GM12892 (cell line): ENCODE measurements around the gene ZNF248.

Experiments
- POLR2A ChIP-seq: IDR thresholded peaks from 2 replicates; pipeline ENCODE4 v1.6.1; 2011; ENCODE audit warnings: low read depth, low read length, control low read depth
- POLR2AphosphoS5 ChIP-seq: IDR thresholded peaks from 2 replicates; pipeline ENCODE4 v1.6.1; 2011; ENCODE audit warnings: low read depth, low read length, control low read depth
- TAF1 ChIP-seq: IDR thresholded peaks from 2 replicates; pipeline ENCODE4 v1.6.1; 2011; ENCODE audit warnings: low read depth, mild to moderate bottlenecking, control low read depth, low read length, borderline replicate concordance

DNA sequence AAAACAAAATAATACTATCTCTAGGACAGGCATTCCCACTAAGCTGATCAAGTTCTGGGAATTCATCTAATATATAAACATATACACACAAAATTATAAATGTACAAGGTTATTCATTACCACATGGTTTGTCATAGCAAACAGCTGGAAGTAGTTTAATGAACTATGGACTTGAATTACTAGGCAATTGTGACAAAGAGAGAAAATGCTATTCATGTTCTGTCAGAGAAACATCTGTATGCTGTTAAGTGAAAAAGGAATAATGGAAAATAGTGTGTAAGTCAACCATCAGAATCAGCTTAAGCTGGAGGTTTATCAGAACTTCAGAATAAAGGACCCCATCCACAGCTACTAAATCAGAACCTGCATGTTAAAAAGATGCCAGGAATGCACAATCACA, 2.8 kb downstream of the ZNF248 start:
- TF ChIP-seq POLR2A (no peak), POLR2AphosphoS5 (no peak), TAF1 (no peak)
